Neuron (in vitro differentiated cells): Measurements from ENCODE around the gene SHBG.

Source experiments
- H2AFZ ChIP-seq: one replicate; pipeline ENCODE4 v1.6.1; 2013; ENCODE audit warnings: low read depth, mild to moderate bottlenecking, inconsistent platforms, low read length, moderate library complexity
- H3K27me3 ChIP-seq: one replicate; pipeline ENCODE4 v1.6.1; 2013; ENCODE audit warnings: low read length; ENCODE audit not compliant: insufficient read depth
- H3K36me3 ChIP-seq: one replicate; pipeline ENCODE4 v1.6.1; 2013; ENCODE audit warnings: low read length; ENCODE audit not compliant: insufficient read depth
- H3K4me1 ChIP-seq: one replicate; pipeline ENCODE4 v1.6.1; 2013; ENCODE audit warnings: low read length; ENCODE audit not compliant: insufficient read depth
- H3K4me3 ChIP-seq: 2 replicates; pipeline ENCODE4 v1.5.1; 2013; ENCODE audit warnings: mild to moderate bottlenecking, low read length, moderate library complexity
- H3K9me3 ChIP-seq: one replicate; pipeline ENCODE4 v1.6.1; 2013; ENCODE audit warnings: low read length

The SHBG gene

DNA sequence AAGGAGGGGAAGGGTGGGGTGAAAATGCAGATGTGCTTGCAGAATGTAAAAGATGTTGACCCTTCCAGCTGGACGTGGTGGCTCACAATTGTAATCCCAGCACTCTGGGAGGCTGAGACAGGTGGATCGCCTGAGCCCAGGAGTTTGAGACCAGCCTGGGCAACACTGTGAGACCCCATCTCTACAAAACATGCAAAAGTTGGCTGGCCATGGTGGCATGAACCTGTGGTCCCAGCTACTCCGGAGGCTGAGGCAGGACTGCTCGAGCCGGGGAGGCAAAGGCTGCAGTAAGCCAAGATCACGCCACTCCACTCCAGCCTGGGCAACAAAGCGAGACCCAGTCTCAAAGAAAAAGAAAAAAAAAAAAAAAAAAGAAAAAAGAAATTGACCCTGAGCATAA lies 38.5 kb downstream of the SHBG start:
- no peaks in the 10 kb centered on the region for H3K27me3 ChIP-seq
- no peak overlapping the region for H2AFZ ChIP-seq
- no peaks in the 10 kb centered on the region for H3K4me1 ChIP-seq
- no peak overlapping the region for H3K4me3 ChIP-seq
- H3K36me3 ChIP-seq, result peaks cover 69% of the 10 kb centered on the region
- H3K9me3 ChIP-seq, result peaks cover 3% of the 10 kb centered on the region

DNA sequence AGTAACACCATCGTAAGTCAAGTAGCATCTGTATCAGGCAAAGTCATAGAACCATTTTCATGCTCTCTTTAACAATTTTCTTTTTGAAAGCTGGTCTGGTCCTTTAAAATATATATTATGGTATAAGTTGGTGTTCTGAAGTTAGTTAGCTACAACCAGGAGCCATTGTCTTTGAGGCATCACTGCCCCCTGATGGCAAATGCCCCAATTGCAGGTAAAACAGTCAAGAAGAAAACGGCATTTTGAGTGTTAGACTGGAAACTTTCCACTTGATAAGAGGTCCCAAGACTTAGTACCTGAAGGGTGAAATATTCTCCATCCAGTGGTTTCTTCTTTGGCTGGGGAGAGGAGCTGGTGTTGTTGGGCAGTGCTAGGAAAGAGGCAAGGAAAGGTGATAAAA lies 43.3 kb downstream of the SHBG start:
- Histone ChIP-seq H3K9me3 (peaks cover 17% of the 10 kb centered on the region), H3K4me3 (no peak overlapping the region), H3K36me3 (peaks cover 80% of the 10 kb centered on the region), H2AFZ (no peak overlapping the region), H3K27me3 (no peaks in the 10 kb centered on the region), H3K4me1 (no peaks in the 10 kb centered on the region)

DNA sequence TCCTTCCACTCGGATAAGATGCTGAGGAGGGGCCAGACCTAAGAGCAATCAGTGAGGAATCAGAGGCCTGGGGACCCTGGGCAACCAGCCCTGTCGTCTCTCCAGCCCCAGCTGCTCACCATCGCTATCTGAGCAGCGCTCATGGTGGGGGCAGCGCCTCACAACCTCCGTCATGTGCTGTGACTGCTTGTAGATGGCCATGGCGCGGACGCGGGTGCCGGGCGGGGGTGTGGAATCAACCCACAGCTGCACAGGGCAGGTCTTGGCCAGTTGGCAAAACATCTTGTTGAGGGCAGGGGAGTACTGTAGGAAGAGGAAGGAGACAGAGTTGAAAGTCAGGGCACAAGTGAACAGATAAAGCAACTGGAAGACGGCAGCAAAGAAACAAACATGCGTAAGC lies 45.0 kb downstream of the SHBG start:
- no peak overlapping the region for H2AFZ ChIP-seq
- no peaks in the 10 kb centered on the region for H3K4me1 ChIP-seq
- no peak overlapping the region for H3K4me3 ChIP-seq
- H3K27me3 ChIP-seq, result no peaks in the 10 kb centered on the region
- H3K36me3 ChIP-seq, result peaks cover 67% of the 10 kb centered on the region
- peaks cover 17% of the 10 kb centered on the region for H3K9me3 ChIP-seq

DNA sequence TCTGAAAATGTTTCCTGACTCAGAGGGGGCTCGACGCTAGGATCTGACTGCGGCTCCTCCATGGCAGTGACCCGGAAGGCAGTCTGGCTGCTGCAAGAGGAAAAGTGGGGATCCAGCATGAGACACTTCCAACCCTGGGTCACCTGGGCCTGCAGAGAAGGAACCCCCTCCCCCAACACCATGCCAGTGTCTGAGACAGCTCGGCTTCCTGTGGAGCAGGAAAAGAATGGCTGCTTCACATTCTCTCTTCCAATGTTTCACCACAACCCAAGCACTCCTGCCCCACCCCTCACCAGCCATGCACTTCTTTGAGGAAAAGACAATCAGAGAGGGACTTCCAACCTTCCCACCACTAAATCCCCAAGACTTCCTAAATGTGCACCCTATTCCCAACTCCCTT lies 46.6 kb downstream of the SHBG start:
- Histone ChIP-seq H3K27me3 (no peaks in the 10 kb centered on the region), H3K36me3 (peaks cover 54% of the 10 kb centered on the region), H2AFZ (no peak overlapping the region), H3K4me1 (no peaks in the 10 kb centered on the region), H3K9me3 (peaks cover 17% of the 10 kb centered on the region), H3K4me3 (no peak overlapping the region)

DNA sequence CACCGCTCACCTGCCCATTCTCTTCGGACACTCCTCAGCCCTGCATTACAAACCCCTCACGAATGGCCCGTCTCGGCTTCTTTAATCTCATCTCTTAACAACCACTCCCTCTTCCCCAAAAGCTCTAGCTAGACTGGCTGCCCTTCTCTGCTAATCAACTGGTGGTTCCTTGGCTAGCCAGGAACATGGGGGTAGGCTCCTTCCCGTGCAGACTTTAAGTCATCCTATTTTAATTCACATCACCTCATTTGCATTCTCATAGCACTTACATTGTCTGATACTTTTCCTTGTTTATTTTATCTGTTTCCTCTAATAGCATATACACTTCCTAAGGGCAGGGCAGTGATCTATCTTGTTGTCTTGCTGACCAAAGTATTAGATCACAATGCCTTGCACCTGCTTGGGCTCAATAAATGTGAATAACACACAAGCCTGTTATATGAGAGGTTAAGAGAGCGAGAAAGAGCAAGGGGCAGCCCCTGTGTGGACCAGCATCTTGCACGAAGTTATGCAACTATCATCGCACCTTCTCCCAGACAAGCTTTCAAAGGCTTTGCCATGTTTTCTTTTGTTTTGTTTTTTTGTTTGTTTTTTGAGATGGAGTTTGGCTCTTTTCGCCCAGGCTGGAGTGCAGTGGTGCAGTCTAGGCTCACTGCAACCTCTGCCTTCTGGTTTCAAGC lies 47.6 kb downstream of the SHBG start:
- peaks cover 48% of the 10 kb centered on the region for H3K36me3 ChIP-seq
- no peaks in the 10 kb centered on the region for H3K4me1 ChIP-seq
- no peaks in the 10 kb centered on the region for H3K27me3 ChIP-seq
- H3K9me3 ChIP-seq, result peaks cover 17% of the 10 kb centered on the region
- H3K4me3 ChIP-seq, result no peak overlapping the region
- H2AFZ ChIP-seq, result no peak overlapping the region
